Measurements from ENCODE around the gene PLEKHG4.

The PLEKHG4 gene

DNA sequence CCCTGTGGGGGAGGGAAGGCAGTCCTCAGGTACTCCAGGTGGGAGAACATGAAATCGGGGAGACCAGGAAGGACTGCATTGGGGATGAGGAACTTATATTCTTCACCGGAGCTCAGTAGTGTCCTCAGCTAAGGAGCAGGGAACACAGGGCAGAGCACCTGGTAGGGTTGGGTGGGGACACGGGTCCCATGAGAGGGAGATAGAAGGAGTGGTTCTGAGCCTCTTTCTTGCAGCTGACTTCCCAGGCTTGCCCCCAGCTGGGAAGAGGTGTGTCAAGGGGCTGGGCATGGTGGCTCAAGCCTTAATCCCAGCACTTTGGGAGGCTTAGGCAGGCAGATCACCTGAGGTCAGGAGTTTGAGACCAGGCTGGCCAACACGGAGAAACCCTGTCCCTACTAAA is 34.1 kb upstream of the PLEKHG4 start:
- no peak for DNase-seq

DNA sequence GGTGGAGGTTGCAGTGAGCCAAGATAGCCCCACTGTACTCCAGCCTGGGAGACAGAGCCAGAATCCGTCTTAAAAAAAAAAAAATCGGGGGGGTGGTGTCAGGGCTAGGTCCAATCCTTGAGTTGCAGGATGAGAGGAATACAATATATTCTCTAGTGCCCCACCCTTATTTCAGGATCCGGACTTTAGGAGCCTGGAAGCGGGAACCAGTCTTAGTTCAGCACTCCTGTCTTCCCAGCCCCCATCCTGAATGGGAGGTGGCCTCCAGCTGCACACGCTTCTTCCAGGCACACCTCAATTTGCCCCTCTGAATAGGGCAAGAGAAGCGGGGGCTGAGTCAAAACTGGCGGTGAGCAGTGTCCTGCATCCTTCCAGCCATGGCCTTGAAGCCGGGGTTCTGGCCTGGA is 33.7 kb upstream of the PLEKHG4 start:
- DNase-seq, result no peak

GRCh38 chr16:67246081-67246755 is 33.1 kb upstream of the PLEKHG4 start:
- DNase-seq, result no peak

DNA sequence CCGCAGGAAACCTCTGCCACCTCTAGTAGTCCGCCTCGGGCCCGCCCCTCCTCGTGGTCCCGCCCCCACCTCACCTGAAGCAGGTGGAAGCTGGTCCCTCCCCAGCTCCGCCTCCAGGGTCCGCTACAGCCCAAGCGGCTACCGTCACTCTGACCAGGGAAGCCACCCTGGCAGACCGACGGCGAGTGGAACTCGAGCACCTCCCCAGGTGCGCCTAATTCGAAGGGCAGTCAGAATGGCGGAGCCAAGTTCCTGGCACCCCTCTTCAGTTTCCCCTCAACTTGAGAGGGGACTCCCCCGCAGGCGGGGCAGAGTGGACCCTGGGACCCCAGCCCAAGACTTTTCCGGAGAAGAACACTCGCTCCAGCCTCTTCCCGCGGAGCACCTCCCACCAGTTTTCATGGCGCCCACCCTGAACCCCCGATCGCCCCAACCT is 32.6 kb upstream of the PLEKHG4 start:
- peak; percentile 63 for DNase-seq

DNA sequence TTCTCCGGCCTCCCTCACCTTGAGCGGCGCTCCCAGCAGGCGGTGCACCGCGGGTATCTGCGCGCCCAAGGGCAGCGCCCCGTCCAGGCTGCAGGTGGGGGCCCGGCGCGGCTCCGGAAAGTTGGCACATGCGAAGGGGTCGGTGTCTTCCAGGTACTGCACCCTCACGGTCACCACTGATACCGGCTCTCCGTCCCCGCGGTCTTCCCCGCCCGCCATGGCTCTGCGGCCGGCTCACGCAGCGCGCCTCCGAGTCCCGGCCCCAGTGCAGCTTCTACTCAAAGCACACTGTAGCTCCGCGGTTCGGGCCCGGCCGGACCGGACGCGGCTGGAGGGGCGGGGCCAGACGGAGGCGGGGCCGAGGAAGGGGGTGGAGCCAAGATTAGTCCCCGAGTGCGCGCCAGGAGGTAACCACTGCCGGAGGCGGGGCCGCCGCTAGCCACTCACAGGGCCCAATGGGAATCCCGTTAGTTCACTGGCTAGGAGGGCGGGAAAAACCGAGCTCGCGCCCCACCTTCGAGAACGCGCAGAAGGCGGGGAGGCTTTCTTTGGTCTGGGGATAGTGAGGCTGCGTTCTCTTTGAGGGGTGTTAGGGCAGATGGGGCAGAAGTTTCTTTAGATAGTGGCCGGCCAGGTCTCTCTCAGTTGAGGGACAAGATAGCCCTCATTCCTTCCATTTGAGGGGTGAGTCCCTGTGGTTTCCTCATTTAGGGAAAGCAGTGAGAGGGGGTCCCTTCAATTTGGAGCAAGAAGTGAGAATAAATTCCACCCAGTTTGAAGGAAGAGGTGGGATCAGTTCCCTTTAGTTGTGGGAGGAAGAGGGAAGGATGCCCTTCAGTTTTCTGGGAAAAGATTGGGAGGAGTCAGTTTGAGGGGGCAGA is 31.9 kb upstream of the PLEKHG4 start, which contains the start of gene FHOD1:
FHOD1 (minus strand) TSS at position 290 of the 881 bp plus-strand sequence; CDS start at position 219, 71 bp downstream.
- DNase-seq, result peak; percentile 96

GRCh38 chr16:67248073-67248400 is 31.3 kb upstream of the PLEKHG4 start:
- DNase-seq, result no peak

DNA sequence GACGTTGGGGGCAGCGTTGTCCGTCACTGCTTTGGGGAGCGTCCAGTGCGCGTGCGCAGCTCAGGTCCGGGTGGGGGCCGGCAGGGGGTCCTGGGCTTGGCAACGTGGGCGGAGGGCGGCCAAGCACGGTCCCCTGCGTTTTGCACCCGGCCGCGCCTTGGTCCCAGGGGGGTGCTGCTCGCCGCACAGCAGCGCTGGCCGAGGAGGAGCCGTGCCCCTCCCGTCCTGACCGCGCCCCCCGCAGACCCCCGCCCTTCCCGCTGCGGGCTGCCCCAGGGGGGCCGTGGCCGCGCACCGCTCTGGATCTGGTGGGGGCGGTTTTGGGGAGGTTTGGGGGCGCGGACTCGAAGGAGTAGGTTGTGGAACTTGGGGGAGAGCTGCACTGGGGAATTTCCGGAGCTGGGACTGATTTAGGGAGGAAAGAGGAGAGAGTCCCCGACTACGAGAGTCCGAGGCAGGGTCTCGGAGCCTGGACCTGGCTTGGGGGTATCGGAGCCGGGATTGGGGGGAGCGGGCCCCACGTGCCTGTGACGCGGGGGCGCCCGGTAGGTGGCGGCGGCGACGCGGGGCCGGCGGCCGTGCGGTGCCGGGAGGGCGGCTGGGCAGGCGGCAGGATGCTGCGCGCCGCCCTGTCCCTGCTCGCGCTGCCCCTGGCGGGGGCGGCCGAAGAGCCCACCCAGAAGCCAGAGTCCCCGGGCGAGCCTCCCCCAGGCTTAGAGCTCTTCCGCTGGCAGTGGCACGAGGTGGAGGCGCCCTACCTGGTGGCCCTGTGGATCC is 30.7 kb upstream of the PLEKHG4 start, which contains the start of gene SLC9A5:
SLC9A5 (plus strand) TSS at position 579 of the 777 bp plus-strand sequence; CDS start at position 615, 36 bp downstream.
- peak; percentile 45 for DNase-seq

- no peak for DNase-seq
Observed at GRCh38 chr16:67249178-67250044, 29.9 kb upstream of the PLEKHG4 start.

GRCh38 chr16:67250045-67250327 is 29.3 kb upstream of the PLEKHG4 start:
- DNase-seq, result no peak

DNA sequence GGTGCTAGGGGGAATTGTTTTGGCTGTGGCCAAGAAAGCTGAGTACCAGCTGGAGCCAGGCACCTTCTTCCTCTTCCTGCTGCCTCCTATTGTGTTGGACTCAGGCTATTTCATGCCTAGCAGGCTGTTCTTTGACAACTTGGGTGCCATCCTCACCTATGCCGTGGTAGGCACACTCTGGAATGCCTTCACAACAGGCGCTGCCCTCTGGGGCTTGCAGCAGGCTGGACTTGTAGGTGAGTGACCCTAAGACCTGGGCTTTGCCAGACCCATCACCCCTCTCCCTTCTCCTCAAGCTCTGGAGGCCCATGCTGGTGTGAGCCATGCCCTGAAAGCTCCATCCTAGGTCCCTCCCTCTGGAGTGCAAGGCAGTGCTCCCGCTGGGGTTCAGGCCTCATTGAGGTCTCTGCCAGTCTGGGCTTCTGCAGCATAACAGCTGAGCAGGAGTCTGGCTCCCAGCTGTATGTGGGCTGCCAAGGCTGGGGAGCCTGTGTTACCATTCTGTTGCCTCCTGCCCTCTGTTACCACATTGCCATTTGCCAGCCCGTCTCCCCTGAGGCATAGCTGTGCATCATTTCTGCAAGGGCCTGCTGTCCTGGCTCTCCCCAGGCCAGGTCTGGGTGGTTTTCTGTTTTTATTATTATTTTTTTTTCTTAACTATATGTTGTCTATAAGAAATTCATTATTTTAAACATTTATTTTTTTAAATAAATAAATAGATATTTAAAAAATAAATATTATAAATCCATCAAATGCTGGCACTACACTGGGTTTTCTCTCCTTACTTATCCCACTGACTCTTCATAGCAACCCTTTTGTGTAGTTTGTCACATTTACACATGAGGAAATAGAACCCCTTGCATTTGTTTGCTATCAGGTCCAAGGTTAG is 26.5 kb upstream of the PLEKHG4 start:
- no peak for DNase-seq

DNA sequence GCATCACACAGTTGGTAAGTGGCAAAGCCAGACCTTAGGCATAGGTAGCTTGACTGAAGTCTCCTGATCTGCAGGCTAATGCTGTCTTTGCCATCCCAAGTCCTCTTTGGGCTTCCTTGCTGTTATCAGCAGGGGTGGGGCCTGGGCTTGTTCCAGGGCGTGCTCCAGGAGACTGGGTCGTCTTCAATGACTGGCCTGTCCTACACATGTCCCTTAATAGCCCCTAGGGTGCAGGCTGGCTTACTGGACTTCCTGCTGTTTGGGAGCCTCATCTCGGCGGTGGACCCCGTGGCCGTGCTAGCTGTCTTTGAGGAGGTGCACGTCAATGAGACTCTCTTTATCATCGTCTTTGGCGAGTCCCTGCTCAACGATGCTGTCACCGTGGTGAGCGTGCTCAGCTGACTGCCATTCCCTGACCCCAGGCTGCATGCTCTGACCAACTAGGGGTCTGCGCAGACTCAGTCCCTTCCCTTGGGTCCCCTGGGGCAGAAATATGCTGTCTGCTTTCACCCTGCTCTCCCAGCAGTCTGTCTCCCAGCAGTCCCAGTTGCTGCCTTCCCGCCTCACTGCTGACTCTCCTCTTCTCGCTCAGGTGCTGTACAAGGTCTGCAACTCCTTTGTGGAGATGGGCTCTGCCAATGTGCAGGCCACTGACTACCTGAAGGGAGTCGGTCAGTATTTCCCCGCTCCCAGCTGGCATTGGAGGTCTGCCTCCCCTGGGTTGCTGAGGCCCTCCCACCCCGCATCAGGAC is 24.4 kb upstream of the PLEKHG4 start:
- no peak for DNase-seq

DNA sequence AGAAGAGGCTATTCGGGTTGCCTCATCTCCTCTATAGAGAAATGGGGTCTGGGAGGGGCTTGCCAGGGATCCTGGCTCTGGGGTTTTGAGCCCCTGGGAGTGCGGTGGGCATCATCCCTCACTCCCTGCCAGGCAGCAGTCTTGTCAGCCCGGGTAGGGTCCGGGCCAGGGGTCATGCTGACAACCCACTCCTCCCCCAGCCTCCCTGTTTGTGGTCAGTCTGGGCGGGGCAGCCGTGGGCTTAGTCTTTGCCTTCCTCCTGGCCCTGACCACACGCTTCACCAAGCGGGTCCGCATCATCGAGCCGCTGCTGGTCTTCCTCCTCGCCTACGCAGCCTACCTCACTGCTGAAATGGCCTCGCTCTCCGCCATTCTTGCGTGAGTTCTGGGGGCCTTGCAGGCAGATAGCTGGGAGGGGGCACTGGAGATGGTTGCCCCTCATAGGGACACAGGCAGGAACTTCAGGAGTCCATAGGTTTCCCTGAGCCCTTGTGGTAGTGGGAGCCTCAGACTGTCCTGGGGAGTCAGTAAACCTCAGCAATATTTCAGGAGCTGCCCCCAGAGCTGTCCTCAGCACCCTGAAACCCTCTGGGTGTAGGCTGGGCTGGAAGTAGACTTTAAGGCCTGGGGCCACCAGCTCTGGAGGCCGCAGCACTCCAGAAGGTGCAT is 23.6 kb upstream of the PLEKHG4 start:
- no peak for DNase-seq

DNA sequence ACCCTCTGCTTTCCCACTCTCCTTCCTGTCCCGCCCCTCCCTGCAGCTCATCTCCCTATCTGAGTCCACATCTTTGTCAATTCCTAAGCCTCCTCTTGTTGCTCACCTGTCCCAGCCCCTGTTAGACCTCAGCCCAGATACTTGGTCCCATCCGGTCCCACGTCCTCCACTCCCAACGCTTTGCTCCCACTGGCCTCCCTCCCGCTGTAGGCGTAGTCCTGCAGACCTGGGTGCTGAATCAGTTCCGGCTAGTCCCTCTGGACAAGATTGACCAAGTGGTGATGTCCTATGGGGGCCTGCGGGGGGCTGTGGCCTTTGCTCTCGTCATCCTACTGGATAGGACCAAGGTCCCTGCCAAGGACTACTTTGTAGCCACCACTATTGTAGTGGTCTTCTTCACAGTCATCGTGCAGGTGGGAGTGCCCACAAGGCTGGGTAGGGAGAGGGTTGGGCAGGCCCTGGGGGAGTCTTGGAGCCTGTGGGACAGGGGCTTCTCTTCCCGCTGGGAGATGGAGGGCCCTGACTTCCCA is 22.6 kb upstream of the PLEKHG4 start:
- DNase-seq, result no peak

DNA sequence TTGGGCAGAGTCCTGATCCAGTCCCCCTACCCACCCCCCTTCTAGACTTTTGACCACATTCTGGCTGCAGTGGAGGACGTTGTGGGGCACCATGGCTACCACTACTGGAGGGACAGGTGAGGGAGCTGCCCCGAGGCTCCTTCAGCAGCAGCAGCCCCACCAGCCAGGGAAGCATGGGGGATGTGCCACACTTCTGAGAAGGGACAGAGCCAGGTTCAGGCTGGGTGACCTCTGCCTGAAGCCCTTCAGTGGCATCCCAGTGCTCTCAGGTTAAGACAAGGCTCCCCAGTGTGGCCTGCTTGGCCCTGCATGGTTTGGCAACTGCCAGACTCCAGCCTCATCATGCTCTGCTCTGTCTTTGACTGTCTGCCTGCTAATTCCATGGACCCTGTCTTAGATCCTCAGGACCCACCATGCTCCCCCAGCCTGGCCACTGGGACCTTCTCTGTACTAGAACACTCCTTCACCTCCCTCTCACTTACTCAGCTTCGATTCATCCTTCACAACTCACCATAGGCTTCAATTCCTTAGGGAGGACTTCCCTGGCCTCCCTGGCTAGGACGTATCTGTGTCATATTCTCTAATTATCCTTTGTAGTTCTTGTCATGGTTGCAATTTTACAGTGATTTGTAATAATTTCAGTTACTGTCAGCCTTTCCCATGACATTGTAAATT is 21.7 kb upstream of the PLEKHG4 start:
- DNase-seq, result no peak

DNA sequence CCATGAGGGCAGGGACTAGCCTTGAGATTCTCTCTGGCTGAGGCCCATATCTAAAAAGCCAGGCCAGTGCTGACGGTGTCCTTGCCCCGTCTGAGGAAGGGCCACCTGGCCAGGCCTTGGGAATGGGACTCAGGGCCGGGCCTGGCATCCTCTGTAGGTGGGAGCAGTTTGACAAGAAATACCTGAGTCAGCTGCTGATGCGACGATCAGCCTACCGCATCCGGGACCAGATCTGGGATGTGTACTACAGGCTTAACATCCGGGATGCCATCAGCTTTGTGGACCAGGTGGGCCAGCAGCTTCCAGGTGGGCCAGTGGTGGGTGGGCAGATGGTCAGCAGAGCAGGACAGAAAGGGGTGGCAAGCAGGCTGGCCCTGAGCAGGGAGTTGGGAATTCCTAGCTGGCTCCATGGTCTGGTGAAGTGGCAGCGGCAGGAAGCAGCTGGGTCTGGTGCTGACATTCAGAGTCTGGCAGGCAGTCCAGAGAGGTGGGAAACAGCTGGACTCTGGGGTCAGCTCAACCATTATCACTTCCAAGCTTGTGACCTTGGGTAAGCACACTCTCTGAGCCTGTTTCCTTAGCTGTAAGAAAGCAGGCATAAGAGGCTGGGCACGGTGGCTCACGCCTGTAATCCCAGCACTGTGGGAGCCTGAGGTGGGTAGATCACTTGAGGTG is 21.0 kb upstream of the PLEKHG4 start:
- DNase-seq, result no peak

DNA sequence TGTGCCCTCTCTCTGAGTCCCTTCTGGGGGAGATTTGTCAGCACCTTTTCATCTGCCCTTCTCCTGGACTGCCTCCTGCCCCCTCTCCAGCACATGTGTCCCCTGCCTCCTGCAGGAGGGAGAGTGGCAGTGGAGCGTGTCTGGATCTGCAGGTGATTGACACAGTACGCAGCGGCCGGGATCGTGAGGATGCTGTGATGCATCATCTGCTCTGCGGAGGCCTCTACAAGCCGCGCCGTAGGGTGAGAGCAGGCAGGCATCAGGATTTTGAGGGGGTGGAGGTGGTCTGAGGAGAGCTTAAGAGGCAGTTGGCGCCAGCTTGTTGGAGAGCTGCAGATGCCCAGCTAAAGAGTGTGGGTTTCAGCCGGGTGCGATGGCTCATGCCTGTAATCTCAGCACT is 19.6 kb upstream of the PLEKHG4 start:
- no peak for DNase-seq

- no peak for DNase-seq
Observed at GRCh38 chr16:67260426-67261063, 18.8 kb upstream of the PLEKHG4 start.

DNA sequence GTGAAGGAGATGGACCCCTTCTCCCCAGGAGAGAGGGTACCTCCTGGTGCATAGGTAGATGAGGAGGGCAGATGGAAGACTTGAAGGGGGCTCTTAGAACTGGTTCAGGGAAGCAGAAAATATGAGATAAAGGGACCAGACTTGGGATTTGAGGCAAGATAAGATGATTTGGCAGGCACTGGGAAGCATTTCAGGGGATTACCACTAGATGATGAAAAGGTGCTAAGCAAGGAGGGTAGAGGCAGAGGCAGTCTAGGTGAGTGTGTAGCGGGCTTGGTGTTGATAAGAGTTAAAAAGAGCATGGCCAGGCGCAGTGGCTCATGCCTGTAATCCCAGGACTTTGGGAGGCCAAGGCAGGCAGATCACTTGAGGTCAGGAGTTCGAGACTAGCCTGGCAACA is 16.1 kb upstream of the PLEKHG4 start:
- DNase-seq, result no peak

Data from activated T-cell treated with anti-CD3 and anti-CD28 coated beads, Interleukin-2, amount 50 U/mL, for 1 hour (primary cell).